HepG2 (cell line): ENCODE measurements around the gene ADCY1. TPM values are rescaled to one million over a fixed set of nuclear protein-coding genes. Genes with fewer than 3 reads are reported as not detected.

Experiments used
- ATAC-seq: fragments of 200-7000 bp; cut with Tn5 transposase; 3 replicates; pipeline ENCODE4 v1.9.1; 2020; ENCODE audit warnings: mild to moderate bottlenecking, moderate library complexity
- BruUV-seq: library from RNA; stranded (reverse); fragments of 400-500 nt; replicated peaks from 2 replicates; lab custom pipeline; 2021; lab: Mats Ljungman, UMichigan
- CTCF ChIA-PET: fragments of 300-600 bp; formaldehyde crosslinking; extraction: SDS; loops from one replicate; lab custom pipeline; 2021; ENCODE audit warnings: low total read pairs, inconsistent platforms, low intra/inter-chr PET ratio; lab: Yijun Ruan, JAX
- POLR2A ChIA-PET: fragments of 350-600 bp; sonication (Branson Sonifier 250); formaldehyde crosslinking; loops from one replicate; lab custom pipeline; 2020; ENCODE audit warnings: antibody characterized with exemption, inconsistent platforms; lab: Yijun Ruan, JAX
- DNase-seq: peaks from one replicate; pipeline ENCODE4 v3.0.0-alpha.2; 2015; ENCODE audit warnings: low spot score
- FAIRE-seq: peaks from 3 replicates; lab custom pipeline; 2011; peaks lifted over from hg19 to GRCh38; lab: Jason Lieb, UNC
- H2AFZ ChIP-seq: one replicate; pipeline ENCODE4 v1.6.1; 2011; ENCODE audit warnings: low read length, inconsistent platforms
- H3K27ac ChIP-seq: fragments of 300-600 bp; 3 replicates; pipeline ENCODE4 v1.8.0; 2011; ENCODE audit warnings: mixed run types, mild to moderate bottlenecking, mixed read lengths, low read length, inconsistent platforms; ENCODE audit not compliant: insufficient read depth; ENCODE audit errors: extremely low read length
- H3K27me3 ChIP-seq, 2 experiments: fragments of 200-600 bp in 1 of 2; 2 replicates in 1 of 2; 3 replicates in 1 of 2; pipeline versions ENCODE4 v1.6.0 to v1.8.0; 2011; ENCODE audit warnings: low read length in 2 of 2, mild to moderate bottlenecking in 2 of 2, moderate library complexity in 2 of 2, inconsistent platforms in 1 of 2; ENCODE audit not compliant: insufficient read depth in 2 of 2, control insufficient read depth in 1 of 2
- H3K36me3 ChIP-seq, 2 experiments: fragments of 200-600 bp in 1 of 2; replicated peaks in 1 of 2; 2 replicates in 1 of 2; 3 replicates in 1 of 2; pipeline versions ENCODE4 v1.5.1 to v1.8.0; 2011; ENCODE audit warnings: low read length in 2 of 2, inconsistent platforms in 1 of 2; ENCODE audit not compliant: insufficient read depth in 2 of 2, control insufficient read depth in 1 of 2
- H3K4me1 ChIP-seq: 2 replicates; pipeline ENCODE4 v1.5.1; 2012; ENCODE audit warnings: low read length, inconsistent platforms; ENCODE audit not compliant: insufficient read depth
- H3K4me2 ChIP-seq: 2 replicates; pipeline ENCODE4 v1.6.0; 2011; ENCODE audit warnings: low read depth, low read length, inconsistent platforms
- H3K4me3 ChIP-seq, 3 experiments: fragments of 200-600 bp in 1 of 3; sonication (generic), shearing (Covaris generic) in 1 of 3; replicated peaks in 1 of 3; 2 replicates each; pipeline ENCODE4 v1.5.1; 2011 to 2016; ENCODE audit warnings: low read length in 3 of 3, inconsistent platforms in 2 of 3, low read depth in 2 of 3, mild to moderate bottlenecking in 2 of 3, control low read depth in 1 of 3, mixed read lengths in 1 of 3; ENCODE audit not compliant: insufficient read depth in 1 of 3
- H3K79me2 ChIP-seq: one replicate; pipeline ENCODE4 v1.6.1; 2011; ENCODE audit warnings: low read length, inconsistent platforms; ENCODE audit not compliant: insufficient read depth
- H3K9ac ChIP-seq: 2 replicates; pipeline ENCODE4 v1.6.0; 2011; ENCODE audit warnings: mild to moderate bottlenecking, low read depth, low read length, inconsistent platforms; ENCODE audit not compliant: insufficient read depth
- H3K9me3 ChIP-seq: 2 replicates; pipeline ENCODE4 v1.5.1; 2012; ENCODE audit warnings: mild to moderate bottlenecking, low read length
- H4K20me1 ChIP-seq: 2 replicates; pipeline ENCODE4 v1.6.0; 2011; ENCODE audit warnings: inconsistent platforms, mild to moderate bottlenecking, low read length, moderate library complexity; ENCODE audit not compliant: insufficient read depth
- ARID5B ChIP-seq: IDR thresholded peaks from 2 replicates; pipeline ENCODE4 v1.4.0; 2020; ENCODE audit warnings: mild to moderate bottlenecking, missing genetic modification reagents
- CENPBD1 ChIP-seq: sonication (generic); formaldehyde crosslinking; IDR thresholded peaks from 2 replicates; pipeline ENCODE4 v1.8.0; 2022; ENCODE audit warnings: missing genetic modification reagents, low read depth, mild to moderate bottlenecking, borderline replicate concordance
- GMEB2 ChIP-seq: IDR thresholded peaks from 2 replicates; pipeline ENCODE4 v1.6.1; 2016; ENCODE audit warnings: missing biosample characterization, missing genetic modification reagents, low read depth
- HNF4A ChIP-seq: sonication (generic); formaldehyde crosslinking; IDR thresholded peaks from 2 replicates; pipeline ENCODE4 v1.4.0; 2020; ENCODE audit warnings: missing genetic modification reagents
- REPIN1 ChIP-seq: sonication (generic); formaldehyde crosslinking; IDR thresholded peaks from 2 replicates; pipeline ENCODE4 v1.8.0; 2022; ENCODE audit warnings: missing genetic modification reagents, low read depth, mild to moderate bottlenecking, borderline replicate concordance
- SKI ChIP-seq: fragments of 450-650 bp; IDR thresholded peaks from one replicate; pipeline ENCODE4 v1.6.1; 2018; ENCODE audit warnings: mild to moderate bottlenecking; ENCODE audit not compliant: partially characterized antibody
- TOE1 ChIP-seq: sonication (generic); formaldehyde crosslinking; IDR thresholded peaks from 2 replicates; pipeline ENCODE4 v1.4.0; 2020; ENCODE audit warnings: mild to moderate bottlenecking, missing genetic modification reagents
- XBP1 ChIP-seq: sonication (generic); formaldehyde crosslinking; IDR thresholded peaks from 2 replicates; pipeline ENCODE4 v1.5.0; 2020; ENCODE audit warnings: missing genetic modification reagents
- ZNF235 ChIP-seq: sonication (generic); formaldehyde crosslinking; IDR thresholded peaks from 2 replicates; pipeline ENCODE4 v1.8.1; 2023; ENCODE audit warnings: mild to moderate bottlenecking, missing genetic modification reagents, borderline replicate concordance
- ZNF337 ChIP-seq: sonication (generic); formaldehyde crosslinking; IDR thresholded peaks from 2 replicates; pipeline ENCODE4 v1.5.1; 2020; ENCODE audit warnings: missing genetic modification reagents, low read depth, mild to moderate bottlenecking, borderline replicate concordance
- ZSCAN20 ChIP-seq: sonication (generic); formaldehyde crosslinking; IDR thresholded peaks from 2 replicates; pipeline ENCODE4 v1.4.0; 2020; ENCODE audit warnings: missing genetic modification reagents, mild to moderate bottlenecking, borderline replicate concordance
- whole genome bisulfite sequencing: methylation state at CpG from one replicate; pipeline ENCODE4 v1.1.6; 2017; ENCODE audit warnings: low lambda C conversion rate; 5-methylcytosine and 5-hydroxymethylcytosine counted together
- in situ Hi-C: cut with HindIII; loops from 2 replicates; pipeline ENCODE4 v1.10.0; 2017; ENCODE audit warnings: low pct_unique_long_range_greater_than_20kb; ENCODE audit not compliant: extremely low pct_ligation_motif_present
- intact Hi-C: fragments of 100-400 bp; cut with micrococcal nuclease; formaldehyde crosslinking; loops from one replicate; pipeline ENCODE4 v1.10.0; 2022; ENCODE audit not compliant: unreplicated experiment
- polyA plus RNA-seq, 8 experiments: library from polyadenylated mRNA; depleted of rRNA in 3 of 8; stranded (reverse) in 7 of 8; unstranded in 1 of 8; fragments of >200 nt; fragmentation: Illumina TruSeq in 4 of 8; extraction: Trizol in 4 of 8; gene quantifications; 2 replicates each; pipeline versions ENCODE4 v1.2.1 to v1.2.3, GENCODE V29; 2011 to 2016; ENCODE audit warnings: low read depth in 4 of 8, missing spikeins in 1 of 8, mixed read lengths in 1 of 8; ENCODE audit not compliant: insufficient read depth in 1 of 8
- total RNA-seq, 5 experiments: library from RNA; depleted of rRNA; stranded (reverse); fragments of >200 nt; fragmentation: Illumina TruSeq; extraction: Trizol; gene quantifications; 2 replicates each; pipeline ENCODE4 v1.2.3, GENCODE V29; 2016; ENCODE audit warnings: low read depth in 1 of 5

Gene ADCY1
- total and polyA plus RNA-seq, 2 of the 13 experiments (the other 11 are each of a cell fraction or from before 2014, with no cell fraction given) = 0.80 to 1.2 TPM

GRCh38 chr7:45654341-45654740, 80.2 kb downstream of the ADCY1 start:
- POLR2A ChIA-PET = no interaction called here
- no peaks in the 10 kb centered on the region for H3K79me2 ChIP-seq
- no TSS peak for BruUV-seq
- no peak for DNase-seq
- H4K20me1 ChIP-seq = no peaks in the 10 kb centered on the region
- H3K4me2 ChIP-seq = no peak overlapping the region
- H3K9me3 ChIP-seq = no peaks in the 10 kb centered on the region
- H2AFZ ChIP-seq = no peak overlapping the region
- no peak overlapping the region for H3K27ac ChIP-seq
- 60% methylated on average over 4 of the region's 5 CpGs for WGBS
- no peak for ATAC-seq
- H3K36me3 ChIP-seq = no peaks in the 10 kb centered on the region
- TF ChIP-seq ZSCAN20 (CRISPR knock-in tag) = no peak
- no peak for TF ChIP-seq XBP1 (CRISPR knock-in tag)
- TF ChIP-seq, all 625 proteins: peak for 0
- Histone ChIP-seq H3K27me3 (peaks cover 0 to 1% of the 10 kb centered on the region in 2 experiments; a peak in 2 of 5 replicates), H3K9ac (no peak overlapping the region), H3K4me3 (no peak overlapping the region), H3K4me1 (no peaks in the 10 kb centered on the region)
- intact Hi-C loops = no loop called here
- CTCF ChIA-PET = no interaction called here
- FAIRE-seq = no peak
- in situ Hi-C loops = no loop called here

GRCh38 chr7:45655539-45655938, 81.4 kb downstream of the ADCY1 start:
- Histone ChIP-seq H3K4me1 (no peaks in the 10 kb centered on the region), H3K36me3 (no peaks in the 10 kb centered on the region), H4K20me1 (no peaks in the 10 kb centered on the region), H3K27ac (no peak overlapping the region), H2AFZ (no peak overlapping the region), H3K79me2 (no peaks in the 10 kb centered on the region), H3K9me3 (no peaks in the 10 kb centered on the region), H3K9ac (no peak overlapping the region), H3K4me2 (no peak overlapping the region), H3K27me3 (peaks cover 0 to 10% of the 10 kb centered on the region in 2 experiments; a peak in 2 of 5 replicates), H3K4me3 (no peak overlapping the region)
- 38% methylated on average over 10 of the region's 10 CpGs for WGBS
- in situ Hi-C loops (no loop called here), intact Hi-C loops (no loop called here)
- ChIA-PET POLR2A (no interaction called here), CTCF (no interaction called here)
- DNase-seq (no peak), FAIRE-seq (no peak), ATAC-seq (no peak)
- BruUV-seq = no TSS peak
- no peak for TF ChIP-seq ZNF235
- no peak for TF ChIP-seq CENPBD1
- TF ChIP-seq HNF4A (CRISPR knock-in tag) = no peak
- no peak for TF ChIP-seq GMEB2 (CRISPR knock-in tag)
- no peak for TF ChIP-seq ARID5B
- TF ChIP-seq ZNF337 (CRISPR knock-in tag) = no peak
- no peak for TF ChIP-seq REPIN1 (CRISPR knock-in tag)
- TF ChIP-seq SKI = no peak
- no peak for TF ChIP-seq TOE1 (CRISPR knock-in tag)
